GM12878 (cell line): ENCODE measurements around the gene DENND1B. TPM values are rescaled to one million over a fixed set of nuclear protein-coding genes. Genes with fewer than 3 reads are reported as not detected.

Experiments used
- ATAC-seq: fragments of 200-7000 bp; cut with Tn5 transposase; 3 replicates; pipeline ENCODE4 v1.9.1; 2020; ENCODE audit warnings: mild to moderate bottlenecking, moderate library complexity
- BruUV-seq: library from RNA; stranded (reverse); fragments of 400-500 nt; replicated peaks from 2 replicates; lab custom pipeline; 2021; lab: Mats Ljungman, UMichigan
- CTCF ChIA-PET: fragments of 300-600 bp; sonication (Branson Sonifier 250); formaldehyde crosslinking; extraction: SDS; loops from one replicate; lab custom pipeline; 2021; ENCODE audit warnings: inconsistent platforms; lab: Yijun Ruan, JAX
- POLR2A ChIA-PET: fragments of 350-600 bp; formaldehyde crosslinking; extraction: SDS; loops from one replicate; lab custom pipeline; 2021; ENCODE audit warnings: inconsistent platforms; lab: Charles Lee
- RAD21 ChIA-PET: fragments of 300-600 bp; sonication (Branson Sonifier 250); formaldehyde crosslinking; loops from one replicate; lab custom pipeline; 2023; ENCODE audit warnings: antibody characterized with exemption; ENCODE audit not compliant: unreplicated experiment; lab: Charles Lee
- SMC1A ChIA-PET: fragments of 300-600 bp; sonication (Branson Sonifier 250); formaldehyde crosslinking; loops from one replicate; lab custom pipeline; 2023; ENCODE audit not compliant: unreplicated experiment, uncharacterized antibody; lab: Charles Lee
- DNase-seq: peaks from one replicate; pipeline ENCODE4 v3.0.0-alpha.2; 2011; ENCODE audit warnings: low read depth, low spot score
- FAIRE-seq: peaks from 3 replicates; lab custom pipeline; 2011; peaks lifted over from hg19 to GRCh38; lab: Jason Lieb, UNC
- H2AFZ ChIP-seq: 2 replicates; pipeline ENCODE4 v1.6.0; 2011; ENCODE audit warnings: low read depth, low read length, control low read depth; ENCODE audit not compliant: control insufficient read depth
- H3K27ac ChIP-seq: 2 replicates; pipeline ENCODE4 v1.5.1; 2011; ENCODE audit warnings: control low read depth; ENCODE audit not compliant: control insufficient read depth, insufficient read depth
- H3K27me3 ChIP-seq, 2 experiments: replicated peaks in 1 of 2; 2 replicates each; pipeline versions ENCODE4 v1.6.0 to v1.6.1; 2011; ENCODE audit warnings: low read length in 1 of 2; ENCODE audit not compliant: control insufficient read depth in 2 of 2, insufficient read depth in 2 of 2
- H3K36me3 ChIP-seq, 2 experiments: 2 replicates each; pipeline ENCODE4 v1.5.1; 2011; ENCODE audit warnings: low read length in 1 of 2; ENCODE audit not compliant: control insufficient read depth in 2 of 2, insufficient read depth in 2 of 2
- H3K4me1 ChIP-seq: 2 replicates; pipeline ENCODE4 v1.6.1; 2011; ENCODE audit warnings: mild to moderate bottlenecking, low read length, moderate library complexity, mixed read lengths; ENCODE audit not compliant: control insufficient read depth, insufficient read depth
- H3K4me2 ChIP-seq: 2 replicates; pipeline ENCODE4 v1.6.0; 2011; ENCODE audit warnings: control low read depth; ENCODE audit not compliant: control insufficient read depth, insufficient read depth
- H3K4me3 ChIP-seq: fragments of 200-600 bp; sonication (generic); 2 replicates; pipeline ENCODE4 v1.5.1; 2016
- H3K79me2 ChIP-seq: 2 replicates; pipeline ENCODE4 v1.6.0; 2011; ENCODE audit warnings: low read length; ENCODE audit not compliant: control insufficient read depth, insufficient read depth
- H3K9ac ChIP-seq: 2 replicates; pipeline ENCODE4 v1.8.0; 2011; ENCODE audit warnings: low read length, control low read depth, mixed read lengths; ENCODE audit not compliant: control insufficient read depth, insufficient read depth
- H3K9me3 ChIP-seq: replicated peaks from 3 replicates; pipeline ENCODE4 v1.5.1; 2011; ENCODE audit warnings: mild to moderate bottlenecking, low read length; ENCODE audit not compliant: control insufficient read depth, insufficient read depth
- H4K20me1 ChIP-seq: 2 replicates; pipeline ENCODE4 v1.6.0; 2011; ENCODE audit not compliant: control insufficient read depth, insufficient read depth
- BHLHE40 ChIP-seq, 2 experiments: fragments of 450-650 bp in 1 of 2; IDR thresholded peaks; 2 replicates each; pipeline ENCODE4 v1.6.1; 2011 to 2017; ENCODE audit warnings: low read depth in 2 of 2, borderline replicate concordance in 1 of 2, improper control_type of control experiment in 1 of 2, low read length in 1 of 2, mild to moderate bottlenecking in 1 of 2
- CREB1 ChIP-seq: IDR thresholded peaks from 2 replicates; pipeline ENCODE4 v1.6.1; 2012; ENCODE audit warnings: low read depth, mild to moderate bottlenecking, inconsistent platforms
- EGR1 ChIP-seq, 2 experiments: IDR thresholded peaks; 1 replicate in 1 of 2; 2 replicates in 1 of 2; pipeline ENCODE4 v1.6.1; 2011 to 2012; ENCODE audit warnings: low read depth in 2 of 2, low read length in 2 of 2, borderline replicate concordance in 1 of 2, mild to moderate bottlenecking in 1 of 2, moderate library complexity in 1 of 2
- ESRRA ChIP-seq: IDR thresholded peaks from 2 replicates; pipeline ENCODE4 v1.6.1; 2012; ENCODE audit warnings: mild to moderate bottlenecking, low read length, improper control_type of control experiment
- FOS ChIP-seq: IDR thresholded peaks from 3 replicates; pipeline ENCODE4 v1.6.1; 2011; ENCODE audit warnings: borderline replicate concordance; ENCODE audit not compliant: insufficient read length; ENCODE audit errors: extremely low read depth
- IKZF1 ChIP-seq: fragments of 450-650 bp; conservative IDR thresholded peaks from 2 replicates; pipeline ENCODE4 v1.6.1; 2017; ENCODE audit warnings: antibody characterized with exemption, mild to moderate bottlenecking
- JUNB ChIP-seq: IDR thresholded peaks from 2 replicates; pipeline ENCODE4 v1.6.1; 2016; ENCODE audit warnings: antibody characterized with exemption, mild to moderate bottlenecking
- MYB ChIP-seq: fragments of 150-350 bp; IDR thresholded peaks from 2 replicates; pipeline ENCODE4 v1.6.1; 2014; ENCODE audit warnings: mild to moderate bottlenecking, low read depth, low read length, borderline replicate concordance
- NR2F1 ChIP-seq: fragments of 450-650 bp; conservative IDR thresholded peaks from 2 replicates; pipeline ENCODE4 v1.6.1; 2017; ENCODE audit warnings: mild to moderate bottlenecking
- NRF1 ChIP-seq: conservative IDR thresholded peaks from 2 replicates; pipeline ENCODE4 v1.6.1; 2011; ENCODE audit warnings: mild to moderate bottlenecking, low read depth, low read length, improper control_type of control experiment
- SMARCA5 ChIP-seq: fragments of 450-650 bp; IDR thresholded peaks from 2 replicates; pipeline ENCODE4 v1.6.1; 2017; ENCODE audit warnings: mild to moderate bottlenecking
- SREBF1 ChIP-seq: IDR thresholded peaks from 2 replicates; pipeline ENCODE4 v1.6.1; 2012; ENCODE audit warnings: mild to moderate bottlenecking, low read length
- ZNF384 ChIP-seq: IDR thresholded peaks from 2 replicates; pipeline ENCODE4 v1.6.1; 2012; ENCODE audit warnings: low read depth, mild to moderate bottlenecking, low read length, improper control_type of control experiment, borderline replicate concordance
- WGBS: methylation state at CpG from one replicate; pipeline ENCODE4 v1.1.6; 2016; ENCODE audit warnings: low lambda C conversion rate; ENCODE audit not compliant: insufficient replicate concordance, insufficient coverage; ENCODE audit errors: missing lambda C conversion rate; 5-methylcytosine and 5-hydroxymethylcytosine counted together
- in situ Hi-C: fragments of 300-500 bp; cut with MboI; formaldehyde crosslinking; loops from 9 replicates; pipeline ENCODE4 v1.14.3; 2018; ENCODE audit warnings: mixed read lengths
- intact Hi-C: fragments of 100-400 bp; cut with micrococcal nuclease; formaldehyde crosslinking; loops from one replicate; pipeline ENCODE4 v1.14.2; 2022; ENCODE audit not compliant: unreplicated experiment
- polyA plus RNA-seq, 11 experiments: library from polyadenylated mRNA; depleted of rRNA in 4 of 11; unstranded in 6 of 11; stranded (reverse) in 5 of 11; fragments of >200 nt; fragmentation: Nextera tagmentation in 4 of 11; fragmentation: Illumina TruSeq in 1 of 11; extraction: Ambion mirVana in 4 of 11; extraction: Trizol in 1 of 11; gene quantifications; 1 replicate in 1 of 11; 2 replicates in 10 of 11; pipeline versions ENCODE4 v1.2.1 to v1.2.3, GENCODE V29; 2011 to 2016; ENCODE audit warnings: inconsistent platforms in 2 of 11, missing spikeins in 2 of 11, low read depth in 1 of 11
- total RNA-seq, 4 experiments: library from RNA; depleted of rRNA in 3 of 4; stranded (reverse); fragments of >200 nt in 3 of 4; fragmentation: Illumina TruSeq in 1 of 4; extraction: Trizol in 1 of 4; gene quantifications; 2 replicates each; pipeline versions ENCODE4 v1.2.1 to v1.2.3, GENCODE V29; 2013 to 2021
- TF ChIP-seq, protein P1 (sequence below): fragments of 450-650 bp; IDR thresholded peaks from 2 replicates; pipeline ENCODE4 v1.6.1; 2017; ENCODE audit warnings: borderline replicate concordance
- TF ChIP-seq, protein P2 (sequence below): fragments of 450-650 bp; formaldehyde crosslinking; IDR thresholded peaks from 2 replicates; pipeline ENCODE4 v1.4.0; 2022; ENCODE audit warnings: mild to moderate bottlenecking, moderate library complexity

DENND1B gene
- total and polyA plus RNA-seq, 10 of the 15 experiments (the other 5 are each of a cell fraction or from before 2014, with no cell fraction given) = 1.7 to 10.7 (median 8.0) TPM

DNA sequence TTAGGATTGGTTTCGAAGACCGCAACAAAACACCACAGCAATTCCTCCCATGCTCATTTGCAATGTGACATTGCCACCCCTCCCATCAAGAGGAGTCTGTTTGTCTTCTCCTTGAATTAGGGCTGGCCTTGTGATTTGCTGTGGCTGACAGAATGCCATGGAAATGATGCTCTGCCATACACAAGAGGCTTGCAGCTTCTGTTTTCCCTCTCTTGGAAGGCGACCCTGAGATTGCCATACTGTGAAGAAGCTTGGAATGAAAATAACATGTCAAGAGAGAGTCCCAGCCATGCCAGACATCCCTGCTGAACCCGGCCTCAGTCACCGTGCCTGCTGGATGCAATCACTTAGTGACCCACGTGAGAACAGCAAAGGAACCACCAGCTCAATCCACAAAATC lies 294.8 kb downstream of the DENND1B start:
- RAD21 ChIA-PET = no interaction called here
- Histone ChIP-seq H4K20me1 (no peaks in the 10 kb centered on the region), H2AFZ (no peak overlapping the region), H3K27me3 (no peaks in the 10 kb centered on the region; a peak in 1 of 4 replicates), H3K4me1 (no peaks in the 10 kb centered on the region), H3K4me2 (no peak overlapping the region), H3K27ac (no peak overlapping the region), H3K9ac (no peak overlapping the region), H3K36me3 (no peaks in the 10 kb centered on the region), H3K4me3 (no peak overlapping the region), H3K9me3 (no peaks in the 10 kb centered on the region), H3K79me2 (no peaks in the 10 kb centered on the region)
- in situ Hi-C loops (no loop called here), intact Hi-C loops (no loop called here)
- SMC1A ChIA-PET = no interaction called here
- FAIRE-seq (no peak), DNase-seq (no peak), ATAC-seq (no peak)
- CTCF ChIA-PET = no interaction called here
- POLR2A ChIA-PET = no interaction called here
- 47% methylated on average over 6 of the region's 6 CpGs for WGBS
- BruUV-seq = no TSS peak
- TF ChIP-seq MYB (no peak), BHLHE40 (IDR thresholded peaks at IDR 0.05; ENCODE audit: borderline replicate concordance in 1 of 2, low read depth in 2 of 2, low read length in 1 of 2) (no peak), SREBF1 (no peak)

DNA sequence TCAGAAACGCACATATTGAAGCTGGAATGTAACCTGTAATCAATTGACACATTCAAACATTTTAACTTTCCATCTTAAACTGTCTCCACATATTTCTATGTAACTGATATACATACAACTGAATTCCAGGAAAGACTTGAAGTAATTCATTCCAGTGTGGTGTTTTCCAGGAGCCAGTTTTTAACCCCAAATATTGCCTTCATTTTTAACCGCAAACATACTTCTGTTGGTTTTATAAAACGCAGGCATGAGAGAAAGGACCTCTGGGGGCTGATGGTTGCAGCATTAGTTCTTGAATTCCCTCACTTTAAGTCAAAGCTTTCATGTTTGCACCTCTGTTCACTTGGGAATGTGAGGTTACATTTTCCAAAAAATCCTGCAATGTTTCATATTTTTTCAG lies 303.1 kb downstream of the DENND1B start:
- FAIRE-seq = no peak
- no peak overlapping the region for H3K4me2 ChIP-seq
- intact Hi-C loops (no loop called here), in situ Hi-C loops (no loop called here)
- H3K9ac ChIP-seq = no peak overlapping the region
- no peaks in the 10 kb centered on the region for H3K4me1 ChIP-seq
- H3K36me3 ChIP-seq = no peaks in the 10 kb centered on the region
- ChIA-PET RAD21 (no interaction called here), POLR2A (no interaction called here), CTCF (no interaction called here), SMC1A (no interaction called here)
- no peak overlapping the region for H3K4me3 ChIP-seq
- no peak for DNase-seq
- WGBS = 60% methylated on average over 3 of the region's 3 CpGs
- no peaks in the 10 kb centered on the region for H3K79me2 ChIP-seq
- no TSS peak for BruUV-seq
- H2AFZ ChIP-seq = no peak overlapping the region
- H4K20me1 ChIP-seq = no peaks in the 10 kb centered on the region
- H3K27me3 ChIP-seq = no peaks in the 10 kb centered on the region
- no peak overlapping the region for H3K27ac ChIP-seq
- H3K9me3 ChIP-seq = no peaks in the 10 kb centered on the region
- no peak for ATAC-seq
- TF ChIP-seq FOS (no peak), SMARCA5 (no peak), JUNB (no peak), NRF1 (no peak), EGR1 (IDR thresholded peaks at IDR 0.05; ENCODE audit: borderline replicate concordance in 1 of 2, low read depth in 2 of 2, low read length in 2 of 2) (no peak), CREB1 (no peak), ZNF384 (no peak), IKZF1 (no peak), ESRRA (no peak), NR2F1 (no peak)
- TF ChIP-seq, protein P1, sequence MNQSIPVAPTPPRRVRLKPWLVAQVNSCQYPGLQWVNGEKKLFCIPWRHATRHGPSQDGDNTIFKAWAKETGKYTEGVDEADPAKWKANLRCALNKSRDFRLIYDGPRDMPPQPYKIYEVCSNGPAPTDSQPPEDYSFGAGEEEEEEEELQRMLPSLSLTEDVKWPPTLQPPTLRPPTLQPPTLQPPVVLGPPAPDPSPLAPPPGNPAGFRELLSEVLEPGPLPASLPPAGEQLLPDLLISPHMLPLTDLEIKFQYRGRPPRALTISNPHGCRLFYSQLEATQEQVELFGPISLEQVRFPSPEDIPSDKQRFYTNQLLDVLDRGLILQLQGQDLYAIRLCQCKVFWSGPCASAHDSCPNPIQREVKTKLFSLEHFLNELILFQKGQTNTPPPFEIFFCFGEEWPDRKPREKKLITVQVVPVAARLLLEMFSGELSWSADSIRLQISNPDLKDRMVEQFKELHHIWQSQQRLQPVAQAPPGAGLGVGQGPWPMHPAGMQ = no peak
- TF ChIP-seq, protein P2, sequence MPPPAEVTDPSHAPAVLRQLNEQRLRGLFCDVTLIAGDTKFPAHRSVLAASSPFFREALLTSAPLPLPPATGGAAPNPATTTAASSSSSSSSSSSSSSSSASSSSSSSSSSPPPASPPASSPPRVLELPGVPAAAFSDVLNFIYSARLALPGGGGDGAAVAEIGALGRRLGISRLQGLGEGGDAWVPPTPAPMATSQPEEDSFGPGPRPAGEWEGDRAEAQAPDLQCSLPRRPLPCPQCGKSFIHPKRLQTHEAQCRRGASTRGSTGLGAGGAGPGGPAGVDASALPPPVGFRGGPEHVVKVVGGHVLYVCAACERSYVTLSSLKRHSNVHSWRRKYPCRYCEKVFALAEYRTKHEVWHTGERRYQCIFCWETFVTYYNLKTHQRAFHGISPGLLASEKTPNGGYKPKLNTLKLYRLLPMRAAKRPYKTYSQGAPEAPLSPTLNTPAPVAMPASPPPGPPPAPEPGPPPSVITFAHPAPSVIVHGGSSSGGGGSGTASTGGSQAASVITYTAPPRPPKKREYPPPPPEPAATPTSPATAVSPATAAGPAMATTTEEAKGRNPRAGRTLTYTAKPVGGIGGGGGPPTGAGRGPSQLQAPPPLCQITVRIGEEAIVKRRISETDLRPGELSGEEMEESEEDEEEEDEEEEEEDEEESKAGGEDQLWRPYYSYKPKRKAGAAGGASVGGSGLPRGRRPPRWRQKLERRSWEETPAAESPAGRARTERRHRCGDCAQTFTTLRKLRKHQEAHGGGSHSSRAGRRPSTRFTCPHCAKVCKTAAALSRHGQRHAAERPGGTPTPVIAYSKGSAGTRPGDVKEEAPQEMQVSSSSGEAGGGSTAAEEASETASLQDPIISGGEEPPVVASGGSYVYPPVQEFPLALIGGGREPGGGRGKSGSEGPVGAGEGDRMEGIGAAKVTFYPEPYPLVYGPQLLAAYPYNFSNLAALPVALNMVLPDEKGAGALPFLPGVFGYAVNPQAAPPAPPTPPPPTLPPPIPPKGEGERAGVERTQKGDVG (CRISPR knock-in tag) = no peak
